Pulmonary artery endothelial cell (primary cell): ENCODE results near the gene KLHL2. TPM values are rescaled to one million over a fixed set of nuclear protein-coding genes. Genes with fewer than 3 reads are reported as not detected.
"Not testable (repeated sequence)": the region's sequence is repeated elsewhere in the genome, so short reads cannot be mapped to it uniquely, and the experiment has no call there.

Experiments
- DNase-seq: peaks from one replicate; pipeline ENCODE4 v3.0.0-alpha.2; 2011; ENCODE audit warnings: low read depth, low spot score
- total RNA-seq: library from RNA; depleted of rRNA; stranded (reverse); fragments of >200 nt; gene quantifications from 2 replicates; pipeline ENCODE4 v1.2.3, GENCODE V29; 2014

KLHL2 gene
- total RNA-seq, 1 donor from 2014 or later: 28.5 TPM

DNA sequence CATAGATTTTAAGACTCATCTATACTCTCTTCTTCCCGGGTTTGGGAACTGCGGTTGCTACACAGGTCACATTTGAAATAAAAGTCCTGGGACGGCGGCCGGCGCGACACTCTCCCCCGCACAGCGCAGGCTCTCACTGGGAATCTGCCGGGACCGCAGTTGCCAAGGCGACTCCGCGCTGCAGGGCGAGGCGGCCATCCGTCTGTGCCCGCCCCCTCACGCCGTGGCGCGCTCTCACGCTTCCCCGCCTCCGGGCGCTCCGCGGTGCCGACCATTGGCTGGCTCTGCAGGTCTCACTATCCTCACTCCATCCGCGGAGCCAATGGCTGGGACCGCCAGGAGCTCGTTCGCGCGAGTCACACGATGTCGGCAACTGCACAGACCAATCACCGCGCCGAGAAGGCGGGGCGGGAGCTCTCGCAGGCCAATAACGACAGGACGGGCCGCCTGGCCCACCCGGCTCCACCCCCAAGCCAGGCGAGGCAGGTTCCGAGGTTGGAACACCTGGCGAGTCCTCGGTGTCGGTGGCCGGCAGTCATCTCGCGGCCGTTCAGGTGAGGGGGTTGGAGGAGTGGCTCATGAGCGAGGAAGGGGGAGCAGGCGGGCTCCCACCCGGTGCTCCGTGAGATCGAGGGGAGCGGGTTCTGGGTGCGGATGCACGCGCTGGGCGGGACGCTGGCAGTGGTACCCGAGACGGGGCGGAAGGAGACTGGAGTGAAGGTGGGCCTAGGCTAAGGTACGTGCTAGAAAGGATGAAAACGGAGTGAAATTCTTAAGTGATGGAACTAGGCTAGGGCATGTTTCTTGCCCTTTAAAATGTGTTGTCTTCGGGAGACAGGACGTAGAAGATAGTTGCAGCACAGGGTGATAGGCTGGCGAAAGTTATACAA lies 120.1 kb downstream of the KLHL2 start, which contains the start of gene MSMO1:
Gene MSMO1 (plus strand): TSS at position 459 of the 890 bp plus-strand sequence. CDS start 5,702 bp downstream, outside the sequence.
- peak; percentile 97 for DNase-seq

- DNase-seq: no peak
These were observed 120.7 kb downstream of the KLHL2 start for GRCh38 chr4:165328101-165328425.

- no peak for DNase-seq
These were observed 121.3 kb downstream of the KLHL2 start for GRCh38 chr4:165328708-165329107.

DNA sequence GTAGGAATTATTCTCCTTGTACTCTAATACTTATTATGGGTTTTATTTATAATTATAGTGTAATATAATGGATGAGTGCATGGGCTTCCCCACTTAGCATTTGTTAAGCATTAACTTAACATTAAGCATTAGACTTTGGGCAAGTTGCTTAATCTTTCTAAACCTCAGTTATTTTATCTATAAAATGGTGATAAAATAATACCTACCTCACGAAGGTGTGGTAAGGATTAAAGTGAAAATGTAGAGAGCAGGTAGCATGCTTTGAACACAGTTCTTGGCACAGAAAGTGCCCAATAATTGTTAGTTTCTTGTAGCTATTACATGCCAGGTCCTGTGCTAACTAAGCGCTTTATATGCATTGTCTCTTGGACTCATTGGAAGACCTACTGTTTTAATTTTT lies 122.7 kb downstream of the KLHL2 start:
- no peak for DNase-seq

DNA sequence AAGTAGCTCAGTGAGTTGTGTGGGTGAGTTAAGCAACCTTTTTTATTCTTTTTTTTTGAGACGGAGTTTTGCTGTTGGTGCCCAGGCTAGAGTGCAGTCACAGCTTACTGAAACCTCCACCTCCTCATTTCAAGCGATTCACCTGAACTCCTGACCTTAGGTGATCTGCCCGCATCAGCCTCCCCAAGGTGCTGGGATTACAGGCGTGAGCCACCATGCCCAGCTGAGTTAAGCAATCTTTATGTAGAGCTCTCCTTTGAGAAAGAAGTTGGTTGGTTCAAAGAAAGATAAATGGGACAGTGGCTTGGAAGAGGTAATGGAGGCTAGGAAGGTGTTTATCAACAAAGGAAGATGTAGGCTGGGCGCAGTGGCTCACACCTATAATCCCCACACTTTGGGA lies 123.3 kb downstream of the KLHL2 start:
- DNase-seq: no peak

DNA sequence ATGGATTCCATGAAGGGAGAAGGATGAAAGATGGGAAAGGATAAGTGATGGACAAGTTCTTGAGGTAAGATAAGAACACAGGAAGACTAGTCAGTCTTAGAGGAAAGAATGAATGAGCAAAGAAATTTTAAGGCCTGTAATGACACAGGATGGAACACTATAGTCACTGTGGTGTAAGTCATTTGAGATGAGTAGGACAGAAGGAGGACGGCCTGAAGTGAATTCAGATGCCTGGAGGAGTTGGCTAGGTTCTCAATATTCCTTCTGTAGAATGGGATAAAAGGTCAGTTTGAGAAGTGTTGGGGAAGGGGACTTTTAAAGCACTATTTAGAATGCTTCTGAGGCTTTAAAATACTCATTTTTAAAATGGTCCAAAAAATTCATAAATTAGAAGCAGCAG lies 124.0 kb downstream of the KLHL2 start:
- DNase-seq: no peak

GRCh38 chr4:165331823-165332222 lies 124.5 kb downstream of the KLHL2 start:
- DNase-seq: no peak

DNA sequence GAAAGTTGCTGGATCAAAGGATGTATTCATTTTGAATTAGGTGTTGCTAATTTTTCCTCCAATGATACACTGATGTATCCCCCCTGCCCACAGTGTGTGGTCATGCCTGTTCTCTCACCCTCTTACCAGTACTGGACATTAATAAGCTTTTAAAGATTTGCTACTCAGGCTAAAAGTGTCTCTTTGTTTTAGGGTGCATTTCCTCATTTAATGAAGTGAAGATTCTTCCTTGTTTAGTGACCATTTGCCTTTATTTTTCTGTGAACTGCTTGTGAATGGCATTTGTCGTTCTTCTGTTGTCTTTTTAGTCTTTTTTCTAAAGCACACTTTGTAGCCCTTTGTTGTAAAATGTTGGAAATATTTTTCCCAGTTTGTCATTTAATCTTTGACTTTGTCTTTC lies 125.1 kb downstream of the KLHL2 start:
- DNase-seq: no peak

DNA sequence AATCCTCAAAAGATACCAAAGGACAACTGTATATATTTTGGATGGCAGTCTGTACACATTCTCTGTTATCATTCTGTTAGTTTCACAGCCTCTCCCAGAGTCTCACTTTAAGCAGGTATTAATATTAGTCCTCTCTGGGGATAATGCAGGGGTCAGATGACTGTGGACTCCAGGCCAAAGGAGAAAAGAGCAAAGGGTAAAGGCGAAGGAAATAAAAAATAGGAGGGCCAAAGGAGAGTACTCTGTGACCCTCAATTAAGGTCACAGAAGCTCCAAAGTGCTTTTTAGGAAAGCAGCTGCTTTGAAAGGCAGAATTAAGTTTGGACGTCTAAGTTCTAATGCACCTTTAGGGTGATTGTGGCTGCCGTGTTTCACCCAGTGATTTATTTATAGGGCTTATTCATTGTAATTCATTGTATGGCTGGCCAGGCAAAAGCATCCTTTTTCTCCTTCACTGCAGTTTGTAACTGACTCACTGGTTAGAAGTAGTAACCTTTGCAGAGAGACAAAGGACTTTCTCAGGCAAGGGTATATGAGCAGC lies 127.9 kb downstream of the KLHL2 start:
- no peak for DNase-seq

DNA sequence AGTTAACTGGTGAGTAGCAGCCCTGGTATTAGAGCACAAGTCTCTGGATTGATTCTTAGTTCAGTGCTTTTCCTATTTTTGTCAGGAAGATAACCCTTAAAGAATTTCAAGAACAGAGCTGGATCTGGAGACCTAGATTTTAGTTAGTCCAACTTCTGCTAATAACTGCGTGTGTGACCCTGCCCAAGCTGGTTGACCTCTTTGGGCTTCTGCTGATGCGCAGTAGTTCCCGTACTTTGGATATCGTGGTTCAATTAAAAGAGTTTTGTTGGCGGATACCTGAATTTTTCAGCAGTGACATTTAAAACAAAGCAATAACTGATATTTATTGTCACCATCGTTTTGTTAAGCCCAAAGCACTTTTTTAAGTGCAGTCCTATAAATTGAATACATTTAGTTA lies 129.4 kb downstream of the KLHL2 start:
- DNase-seq: no peak

DNA sequence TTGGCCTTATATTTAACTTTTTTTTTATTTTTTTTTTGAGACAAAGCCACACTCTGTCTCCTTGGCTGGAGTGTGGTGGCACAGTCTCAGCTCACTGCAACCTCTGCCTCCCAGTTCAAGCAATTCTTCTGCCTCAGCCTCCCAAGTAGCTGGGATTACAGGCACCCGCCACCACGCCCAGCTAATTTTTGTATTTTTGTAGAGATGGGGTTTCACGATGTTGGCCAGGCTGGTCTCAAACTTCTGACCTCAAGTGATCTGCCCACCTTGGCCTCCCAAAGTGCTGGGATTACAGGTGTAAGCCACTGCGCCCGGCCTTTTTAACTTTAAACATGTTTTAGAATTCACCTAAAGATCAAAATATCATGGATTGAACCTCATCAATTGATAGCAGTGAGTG lies 135.0 kb downstream of the KLHL2 start:
- DNase-seq: not testable (repeated sequence)

DNA sequence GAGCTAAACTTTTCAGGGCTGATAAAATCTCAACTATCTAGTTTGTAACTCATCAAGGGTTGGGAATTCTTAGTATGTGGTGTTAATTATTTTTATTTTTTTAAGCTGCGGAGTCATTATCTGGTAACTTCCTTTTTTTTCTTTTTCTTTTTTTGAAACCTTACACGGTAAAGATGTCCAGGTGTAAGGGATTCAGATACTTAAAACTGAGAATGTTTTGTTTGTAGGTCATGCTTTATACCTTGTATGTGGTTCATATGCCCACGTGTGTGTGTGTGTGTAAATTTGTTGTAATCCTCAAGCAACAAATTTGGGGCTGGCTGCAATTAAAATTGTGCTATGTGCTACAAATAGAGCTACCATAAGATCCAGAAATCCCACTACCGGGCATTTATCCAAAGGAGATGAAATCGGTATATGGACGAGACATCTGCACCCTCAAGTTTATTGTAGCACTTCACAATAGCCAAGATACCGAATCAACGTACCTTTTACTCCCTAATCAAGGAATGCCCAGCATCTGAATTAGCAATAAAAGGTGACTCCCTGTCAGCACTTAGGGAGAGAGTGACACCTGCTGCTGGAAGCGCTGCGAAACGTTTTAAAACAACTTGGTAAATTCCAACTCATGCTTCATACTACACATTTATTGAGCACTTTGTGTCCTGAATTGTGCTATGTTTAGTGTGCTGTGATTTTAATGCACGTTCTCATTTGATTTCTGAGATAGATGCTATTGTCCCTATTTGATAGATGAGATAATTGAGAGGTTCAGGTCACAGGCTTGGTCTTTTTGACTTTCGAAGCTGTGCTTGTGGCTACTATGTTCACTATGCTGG lies 136.2 kb downstream of the KLHL2 start:
- DNase-seq: no peak

DNA sequence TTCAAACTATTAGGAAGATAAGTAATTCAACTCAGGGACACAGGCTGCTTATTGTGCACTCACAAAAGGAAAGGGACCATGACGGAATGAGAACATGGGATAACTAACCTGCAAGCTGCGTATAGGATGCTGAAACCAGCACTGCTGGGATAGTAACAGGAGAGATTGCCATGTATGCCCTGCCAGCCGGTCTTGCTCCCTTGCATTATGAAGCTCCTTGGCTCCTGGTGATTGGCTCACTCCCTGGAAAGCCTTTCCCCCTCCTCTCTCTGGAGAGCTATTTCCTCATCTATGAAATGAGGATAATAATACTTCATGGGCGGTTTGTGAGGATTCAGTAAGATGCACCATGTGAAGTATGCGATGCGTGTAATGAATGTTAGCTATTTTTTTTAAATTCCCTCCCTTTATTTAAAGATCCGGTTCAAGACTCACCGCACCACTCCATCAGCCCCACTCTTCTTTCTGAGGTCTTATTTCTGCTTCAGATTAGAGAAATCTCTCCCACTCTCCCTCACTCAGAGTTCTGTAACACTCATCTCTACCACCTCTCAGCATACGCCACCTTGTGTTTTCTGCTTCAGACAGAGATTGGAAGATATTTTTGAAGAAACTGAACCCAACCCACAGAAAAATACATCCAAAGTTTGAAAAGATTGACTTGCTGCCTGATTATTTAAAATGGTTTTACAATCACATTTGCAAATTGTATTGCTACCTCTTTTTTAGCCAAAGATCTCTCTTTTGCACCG lies 138.5 kb downstream of the KLHL2 start:
- DNase-seq: no peak

GRCh38 chr4:165347647-165348569 lies 140.5 kb downstream of the KLHL2 start:
- DNase-seq: no peak

GRCh38 chr4:165351359-165352130 lies 144.2 kb downstream of the KLHL2 start:
- DNase-seq: no peak

DNA sequence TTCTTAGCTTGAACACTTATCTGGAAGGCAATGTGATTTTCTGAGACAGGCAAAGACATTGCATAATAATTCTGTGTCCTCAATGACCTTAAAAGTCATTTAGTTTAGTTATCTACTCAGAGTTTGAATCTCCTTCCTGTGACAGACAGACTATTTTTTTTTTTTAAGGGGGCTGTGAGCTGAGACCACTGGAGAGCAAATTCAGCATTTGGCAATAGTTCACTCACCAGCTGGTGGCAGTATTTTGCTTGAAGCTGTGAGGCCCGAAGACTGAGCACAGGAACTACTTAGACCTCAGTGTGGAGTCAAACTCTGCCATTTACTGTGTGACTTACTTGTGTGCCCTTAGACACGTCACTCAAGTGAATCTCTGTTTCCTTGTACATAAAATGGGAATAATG lies 148.5 kb downstream of the KLHL2 start:
- DNase-seq: no peak

- DNase-seq: no peak
These were observed 152.1 kb downstream of the KLHL2 start for GRCh38 chr4:165359506-165359905.

DNA sequence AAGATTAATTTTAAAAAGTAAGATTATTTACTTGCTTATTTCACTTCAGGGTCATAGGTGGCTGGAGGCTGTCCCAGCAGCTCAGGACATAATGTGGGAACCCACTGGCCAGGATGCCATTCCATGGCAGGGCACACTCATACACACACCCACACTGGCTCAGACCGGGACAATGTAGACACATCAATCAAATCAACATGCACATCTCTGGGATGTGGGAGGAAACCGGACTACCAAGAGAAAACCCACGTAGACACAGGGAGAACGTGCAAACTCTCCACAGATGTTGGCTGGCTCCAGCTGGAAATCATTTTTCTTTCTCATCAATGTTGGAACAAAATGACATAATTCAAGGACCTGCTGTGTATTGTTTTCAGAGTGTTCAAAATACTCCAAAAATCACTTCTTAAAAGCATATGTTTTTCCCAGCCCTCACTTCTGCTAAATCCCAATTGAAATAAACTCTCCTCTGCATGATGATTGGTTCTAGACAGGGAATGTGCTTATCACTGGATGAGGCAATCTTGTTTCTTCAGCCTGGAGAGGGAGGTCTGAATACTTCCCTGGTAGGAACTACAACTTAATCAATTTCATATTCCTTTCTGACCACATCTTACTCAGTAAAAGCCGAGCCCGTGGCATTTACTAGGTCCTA lies 152.8 kb downstream of the KLHL2 start:
- no peak for DNase-seq
